Activated CD4-positive, alpha-beta T cell treated with anti-CD3 and anti-CD28 coated beads, Interleukin-2, amount 50 U/mL, for 24 hours (primary cell): ENCODE results near the gene CA5A.

ENCODE experiments used
- DNase-seq, 2 donors: peaks; one replicate each; pipeline ENCODE4 v3.0.0-alpha.2; 2020; ENCODE audit warnings: low read depth in 1 of 2, low spot score in 1 of 2

Gene CA5A

GRCh38 chr16:87964049-87964659 lies 27.8 kb upstream of the CA5A start:
- DNase-seq: no peak

GRCh38 chr16:87963400-87963799 lies 27.1 kb upstream of the CA5A start:
- DNase-seq: peak in 1 of 2 donors; percentile 74

GRCh38 chr16:87961623-87962022 lies 25.3 kb upstream of the CA5A start:
- DNase-seq: no peak

GRCh38 chr16:87960852-87961251 lies 24.5 kb upstream of the CA5A start:
- DNase-seq: no peak

GRCh38 chr16:87960296-87960695 lies 24.0 kb upstream of the CA5A start:
- no peak for DNase-seq

GRCh38 chr16:87959391-87959990 lies 23.2 kb upstream of the CA5A start:
- no peak for DNase-seq

GRCh38 chr16:87958632-87959031 lies 22.3 kb upstream of the CA5A start:
- no peak for DNase-seq

- DNase-seq: no peak
Observed at GRCh38 chr16:87957296-87958094, 21.2 kb upstream of the CA5A start.

- DNase-seq: peak; percentile 43 to 76
Observed at GRCh38 chr16:87956365-87957231, 20.3 kb upstream of the CA5A start.

GRCh38 chr16:87956098-87956364 lies 19.7 kb upstream of the CA5A start:
- DNase-seq: no peak

- DNase-seq: no peak
Observed at GRCh38 chr16:87955302-87956097, 19.2 kb upstream of the CA5A start.

- no peak for DNase-seq
Observed at GRCh38 chr16:87954826-87955225, 18.5 kb upstream of the CA5A start.

GRCh38 chr16:87954361-87954760 lies 18.0 kb upstream of the CA5A start:
- DNase-seq: no peak

GRCh38 chr16:87953308-87954215 lies 17.2 kb upstream of the CA5A start:
- no peak for DNase-seq

GRCh38 chr16:87952751-87953150 lies 16.4 kb upstream of the CA5A start:
- no peak for DNase-seq

- DNase-seq: peak in 1 of 2 donors; percentile 30
Observed at GRCh38 chr16:87951552-87952538, 15.5 kb upstream of the CA5A start.

- DNase-seq: peak; percentile 87 to 97
Observed at GRCh38 chr16:87950765-87951551, 14.6 kb upstream of the CA5A start, which contains the start of gene BANP. Gene BANP (plus strand): TSS chr16:87951434. CDS start chr16:87975116, 23,682 bp downstream.
